ENCODE measurements around the gene POLR2E. TPM values are rescaled to one million over a fixed set of nuclear protein-coding genes. Genes with fewer than 3 reads are reported as not detected.

POLR2E gene
- total RNA-seq, 4 donors from 2014 or later: 118 to 263 (median 228) TPM

- in situ Hi-C loops (cut with MboI; ENCODE audit: low sequenced_read_pairs in 4 of 4): loop anchor here in 1 of 4 donors (10.0 kb wide), 1 partner anchor 85 kb away; no protein-coding TSS in a partner anchor
- no peak for TF ChIP-seq POLR2A (IDR thresholded peaks at IDR 0.05)
- TF ChIP-seq CTCF (IDR thresholded peaks at IDR 0.05 in 4 of 5, conservative IDR thresholded peaks at IDR 0.05 in 1 of 5): no peak
- intact Hi-C loops (cut with DNase I; ENCODE audit: low total_unique reads): loop anchor here (5.0 to 10.0 kb wide), 3 partner anchors 42 to 955 kb away; no protein-coding TSS in a partner anchor
Observed at GRCh38 chr19:1109697-1110671, 14.8 kb upstream of the POLR2E start.

GRCh38 chr19:1109032-1109551 is 13.9 kb upstream of the POLR2E start:
- in situ Hi-C loops (cut with MboI; ENCODE audit: low sequenced_read_pairs in 4 of 4) (no loop called here), intact Hi-C loops (cut with DNase I; ENCODE audit: low total_unique reads) (loop anchor here (10.0 kb wide), 1 partner anchor 956 kb away; no protein-coding TSS in a partner anchor)
- ATAC-seq (no peak), DNase-seq (peak in 1 of 2 donors; percentile 46)
- Histone ChIP-seq H3K4me3 (no peak overlapping the region), H3K27ac (peak overlapping the region in 3 of 4 donors; percentile 40 to 62 (median 48)), H3K36me3 (peaks cover 0 to 22% of the 10 kb centered on the region in 2 donors), H3K27me3 (no peaks in the 10 kb centered on the region), H3K9me3 (no peaks in the 10 kb centered on the region), H3K4me1 (peaks cover 15 to 29% of the 10 kb centered on the region in 2 donors)
- no peak for TF ChIP-seq POLR2A (IDR thresholded peaks at IDR 0.05)
- TF ChIP-seq CTCF (IDR thresholded peaks at IDR 0.05 in 4 of 5, conservative IDR thresholded peaks at IDR 0.05 in 1 of 5): no peak

More at GRCh38 chr19:1109697-1110671, 14.8 kb upstream of the POLR2E start:
- Histone ChIP-seq H3K27ac (peak overlapping the region in 2 of 4 donors; percentile 48 to 62), H3K4me3 (no peak overlapping the region), H3K9me3 (no peaks in the 10 kb centered on the region), H3K4me1 (peaks cover 14 to 28% of the 10 kb centered on the region in 2 donors), H3K27me3 (no peaks in the 10 kb centered on the region), H3K36me3 (peaks cover 0 to 22% of the 10 kb centered on the region in 2 donors)
- DNase-seq (no peak), ATAC-seq (no peak)

- H3K9me3 ChIP-seq: no peaks in the 10 kb centered on the region
- no peaks in the 10 kb centered on the region for H3K27me3 ChIP-seq
- ATAC-seq (no peak), DNase-seq (no peak)
- H3K4me3 ChIP-seq: no peak overlapping the region
- H3K4me1 ChIP-seq: peaks cover 10 to 26% of the 10 kb centered on the region in 2 donors
- peaks cover 0 to 22% of the 10 kb centered on the region in 2 donors for H3K36me3 ChIP-seq
- H3K27ac ChIP-seq: peak overlapping the region in 1 of 4 donors; percentile 62
- intact Hi-C loops (cut with DNase I; ENCODE audit: low total_unique reads) (loop anchor here (10.0 kb wide), 1 partner anchor 956 kb away; no protein-coding TSS in a partner anchor), in situ Hi-C loops (cut with MboI; ENCODE audit: low sequenced_read_pairs in 4 of 4) (no loop called here)
- TF ChIP-seq CTCF (IDR thresholded peaks at IDR 0.05 in 4 of 5, conservative IDR thresholded peaks at IDR 0.05 in 1 of 5) (no peak), POLR2A (IDR thresholded peaks at IDR 0.05) (no peak)
Observed at GRCh38 chr19:1108291-1109031, 13.3 kb upstream of the POLR2E start.

GRCh38 chr19:1107661-1108261 is 12.6 kb upstream of the POLR2E start:
- intact Hi-C loops (cut with DNase I; ENCODE audit: low total_unique reads) (loop anchor here (10.0 kb wide), 1 partner anchor 957 kb away; no protein-coding TSS in a partner anchor), in situ Hi-C loops (cut with MboI; ENCODE audit: low sequenced_read_pairs in 4 of 4) (no loop called here)
- Histone ChIP-seq H3K4me1 (peaks cover 16 to 26% of the 10 kb centered on the region in 2 donors), H3K36me3 (peaks cover 0 to 22% of the 10 kb centered on the region in 2 donors), H3K4me3 (no peak overlapping the region), H3K27ac (peak overlapping the region in 1 of 4 donors; percentile 2), H3K9me3 (no peaks in the 10 kb centered on the region), H3K27me3 (no peaks in the 10 kb centered on the region)
- TF ChIP-seq CTCF (IDR thresholded peaks at IDR 0.05 in 4 of 5, conservative IDR thresholded peaks at IDR 0.05 in 1 of 5) (no peak), POLR2A (IDR thresholded peaks at IDR 0.05) (no peak)
- ATAC-seq (no peak), DNase-seq (no peak)
